Keratinocyte (primary cell): ENCODE results near the gene KLRC4. TPM values are rescaled to one million over a fixed set of nuclear protein-coding genes. Genes with fewer than 3 reads are reported as not detected.
"Not testable (repeated sequence)": the region's sequence is repeated elsewhere in the genome, so short reads cannot be mapped to it uniquely, and the experiment has no call there.

Experiments used
- DNase-seq: peaks from one replicate; pipeline ENCODE4 v3.0.0-alpha.2; 2011; ENCODE audit warnings: low read depth, missing footprints, low spot score
- FAIRE-seq: peaks from 2 replicates; lab custom pipeline; 2011; peaks lifted over from hg19 to GRCh38; lab: Jason Lieb, UNC
- H2AFZ ChIP-seq: 2 replicates; pipeline ENCODE4 v1.6.0; 2012; ENCODE audit warnings: low read length, control low read depth, inconsistent platforms; ENCODE audit not compliant: control insufficient read depth
- H3K27ac ChIP-seq: 2 replicates; pipeline ENCODE4 v1.5.1; 2011; ENCODE audit warnings: low read length; ENCODE audit not compliant: control insufficient read depth, insufficient read depth
- H3K27me3 ChIP-seq: 3 replicates; pipeline ENCODE4 v1.6.0; 2011; ENCODE audit warnings: low read length; ENCODE audit not compliant: control insufficient read depth, insufficient read depth; ENCODE audit errors: extremely low read depth
- H3K36me3 ChIP-seq, 2 experiments: 2 replicates in 1 of 2; 3 replicates in 1 of 2; pipeline ENCODE4 v1.5.1; 2011; ENCODE audit warnings: low read length in 2 of 2, mild to moderate bottlenecking in 1 of 2; ENCODE audit not compliant: control insufficient read depth in 2 of 2, insufficient read depth in 2 of 2; ENCODE audit errors: extremely low read depth in 1 of 2
- H3K4me1 ChIP-seq: 3 replicates; pipeline ENCODE4 v1.5.1; 2011; ENCODE audit warnings: low read length; ENCODE audit not compliant: control insufficient read depth, insufficient read depth; ENCODE audit errors: extremely low read depth
- H3K4me2 ChIP-seq: 3 replicates; pipeline ENCODE4 v1.6.0; 2011; ENCODE audit warnings: low read depth, low read length; ENCODE audit not compliant: control insufficient read depth, insufficient read depth; ENCODE audit errors: extremely low read depth
- H3K4me3 ChIP-seq, 3 experiments: fragments of 200-600 bp in 1 of 3; sonication (generic) in 1 of 3; 2 replicates in 2 of 3; 3 replicates in 1 of 3; pipeline ENCODE4 v1.5.1; 2011 to 2016; ENCODE audit warnings: low read length in 3 of 3, mild to moderate bottlenecking in 3 of 3, control low read depth in 2 of 3, inconsistent platforms in 1 of 3, low read depth in 1 of 3, mixed read lengths in 1 of 3, mixed run types in 1 of 3, moderate library complexity in 1 of 3; ENCODE audit not compliant: control insufficient read depth in 2 of 3, insufficient read depth in 2 of 3; ENCODE audit errors: extremely low read depth in 1 of 3
- H3K79me2 ChIP-seq: 2 replicates; pipeline ENCODE4 v1.6.0; 2012; ENCODE audit warnings: low read length; ENCODE audit not compliant: control insufficient read depth, insufficient read depth
- H3K9ac ChIP-seq: 3 replicates; pipeline ENCODE4 v1.6.0; 2011; ENCODE audit warnings: low read length; ENCODE audit not compliant: control insufficient read depth, insufficient read depth; ENCODE audit errors: extremely low read depth
- H3K9me1 ChIP-seq: 3 replicates; pipeline ENCODE4 v1.6.0; 2011; ENCODE audit warnings: low read length; ENCODE audit not compliant: control insufficient read depth, insufficient read depth; ENCODE audit errors: extremely low read depth
- H3K9me3 ChIP-seq: 2 replicates; pipeline ENCODE4 v1.5.1; 2012; ENCODE audit warnings: low read depth, low read length; ENCODE audit not compliant: control insufficient read depth
- H4K20me1 ChIP-seq: 3 replicates; pipeline ENCODE4 v1.6.0; 2011; ENCODE audit warnings: low read length; ENCODE audit not compliant: control insufficient read depth, insufficient read depth; ENCODE audit errors: extremely low read depth
- CTCF ChIP-seq, 3 experiments: IDR thresholded peaks in 1 of 3; conservative IDR thresholded peaks in 1 of 3; optimal IDR thresholded peaks in 1 of 3; 2 replicates in 2 of 3; 3 replicates in 1 of 3; pipeline versions ENCODE3 to v1.5.1; 2011; ENCODE audit warnings: low read length in 3 of 3, mild to moderate bottlenecking in 3 of 3, moderate library complexity in 2 of 3, control low read depth in 1 of 3, inconsistent platforms in 1 of 3; ENCODE audit not compliant: insufficient read depth in 2 of 3; ENCODE audit errors: extremely low read depth in 1 of 3
- EZH2 ChIP-seq: IDR thresholded peaks from one replicate; pipeline ENCODE4 v1.6.1; 2012; ENCODE audit warnings: inconsistent platforms, mild to moderate bottlenecking, low read length, moderate library complexity
- dilution Hi-C: fragments of 300-500 bp; cut with MboI; formaldehyde crosslinking; loops from one replicate; pipeline ENCODE4 v1.7.0; 2020; ENCODE audit warnings: low sequenced_read_pairs; ENCODE audit not compliant: extremely low pct_ligation_motif_present
- polyA plus RNA-seq, 5 experiments: library from polyadenylated mRNA; depleted of rRNA in 3 of 5; stranded (reverse) in 3 of 5; stranded (forward) in 1 of 5; unstranded in 1 of 5; fragments of >200 nt; gene quantifications; 1 replicate in 1 of 5; 2 replicates in 3 of 5; 3 replicates in 1 of 5; pipeline versions ENCODE4 v1.2.1 to v1.2.3, GENCODE V29; 2011 to 2012; ENCODE audit warnings: missing spikeins in 2 of 5, low read depth in 1 of 5, low replicate concordance in 1 of 5

The KLRC4 gene
- polyA plus RNA-seq, 1 donor (not counting 4 experiments of a cell fraction or from before 2014, with no cell fraction given), result not detected

- Histone ChIP-seq H3K27me3 (no peaks in the 10 kb centered on the region), H3K4me2 (no peak overlapping the region), H3K27ac (no peak overlapping the region), H3K79me2 (no peaks in the 10 kb centered on the region), H3K4me1 (peaks cover 33% of the 10 kb centered on the region), H4K20me1 (no peaks in the 10 kb centered on the region), H3K9me3 (no peaks in the 10 kb centered on the region), H3K9me1 (no peaks in the 10 kb centered on the region), H3K36me3 (no peaks in the 10 kb centered on the region), H2AFZ (no peak overlapping the region), H3K4me3 (no peak overlapping the region), H3K9ac (no peak overlapping the region)
- FAIRE-seq, result no peak
- TF ChIP-seq CTCF (optimal IDR thresholded peaks at IDR 0.05 in 1 of 3, IDR thresholded peaks at IDR 0.05 in 1 of 3, conservative IDR thresholded peaks at IDR 0.05 in 1 of 3; ENCODE audit: extremely low read depth in 1 of 3, insufficient read depth in 2 of 3, low read length in 3 of 3), result no peak
- TF ChIP-seq EZH2, result no peak
- no peak for DNase-seq
- dilution Hi-C loops, result no loop called here
Measured at GRCh38 chr12:10397296-10397695, 12.3 kb downstream of the KLRC4 start.

GRCh38 chr12:10396176-10396575, 13.4 kb downstream of the KLRC4 start:
- DNase-seq, H4K20me1 ChIP-seq, H3K36me3 ChIP-seq, H2AFZ ChIP-seq, H3K79me2 ChIP-seq, FAIRE-seq, H3K4me3 ChIP-seq, H3K9me3 ChIP-seq, dilution Hi-C loops, H3K9ac ChIP-seq, H3K4me2 ChIP-seq, H3K27me3 ChIP-seq, H3K9me1 ChIP-seq: not testable (repeated sequence)
- Histone ChIP-seq H3K4me1 (peaks cover 41% of the 10 kb centered on the region), H3K27ac (peak overlapping the region; percentile 92)

GRCh38 chr12:10395390-10395998, 14.1 kb downstream of the KLRC4 start:
- peaks cover 41% of the 10 kb centered on the region for H3K4me1 ChIP-seq
- H3K27ac ChIP-seq, result peak overlapping the region; percentile 92
- H3K4me3 ChIP-seq, result peak overlapping the region in 1 of 3 experiments; percentile 41
- no peaks in the 10 kb centered on the region for H4K20me1 ChIP-seq
- dilution Hi-C loops, result no loop called here
- H3K4me2 ChIP-seq, result peak overlapping the region; percentile 84
- H3K9me3 ChIP-seq, result no peaks in the 10 kb centered on the region
- peak; percentile 35 for DNase-seq
- H3K79me2 ChIP-seq, result no peaks in the 10 kb centered on the region
- peak overlapping the region; percentile 74 for H2AFZ ChIP-seq
- H3K36me3 ChIP-seq, result no peaks in the 10 kb centered on the region
- peak; percentile 98 for FAIRE-seq
- H3K9ac ChIP-seq, result peak overlapping the region; percentile 66
- H3K27me3 ChIP-seq, result no peaks in the 10 kb centered on the region
- TF ChIP-seq EZH2 (no peak), CTCF (optimal IDR thresholded peaks at IDR 0.05 in 1 of 3, IDR thresholded peaks at IDR 0.05 in 1 of 3, conservative IDR thresholded peaks at IDR 0.05 in 1 of 3; ENCODE audit: extremely low read depth in 1 of 3, insufficient read depth in 2 of 3, low read length in 3 of 3) (no peak)
- H3K9me1 ChIP-seq, result no peaks in the 10 kb centered on the region
